Panc1 (cell line): ENCODE measurements around the gene INHA. TPM values are rescaled to one million over a fixed set of nuclear protein-coding genes. Genes with fewer than 3 reads are reported as not detected.

Source experiments
- ATAC-seq: fragments of 200-7000 bp; cut with Tn5 transposase; 2 replicates; pipeline ENCODE4 v1.9.1; 2020; ENCODE audit warnings: mild to moderate bottlenecking, moderate library complexity
- BruUV-seq: library from RNA; stranded (reverse); fragments of 400-500 nt; replicated peaks from 2 replicates; lab custom pipeline; 2021; lab: Mats Ljungman, UMichigan
- CTCF ChIA-PET: fragments of 300-600 bp; sonication (Branson Sonifier 250); formaldehyde crosslinking; loops from one replicate; lab custom pipeline; 2022; ENCODE audit warnings: antibody characterized with exemption; lab: Charles Lee
- POLR2A ChIA-PET: fragments of 300-600 bp; sonication (Branson Sonifier 250); formaldehyde crosslinking; loops from one replicate; lab custom pipeline; 2022; ENCODE audit warnings: antibody characterized with exemption; lab: Charles Lee
- DNase-seq: peaks from one replicate; pipeline ENCODE4 v3.0.0-alpha.2; 2010; ENCODE audit warnings: low read depth, low spot score
- H3K27ac ChIP-seq: 2 replicates; pipeline ENCODE4 v1.5.1; 2011; ENCODE audit warnings: mild to moderate bottlenecking, low read length, inconsistent platforms
- H3K27me3 ChIP-seq: fragments of 200-500 bp; sonication (Bioruptor generic); 2 replicates; pipeline ENCODE4 v1.6.0; 2014; ENCODE audit warnings: low read length, inconsistent platforms; ENCODE audit not compliant: control insufficient read depth, insufficient read depth
- H3K36me3 ChIP-seq: fragments of 200-500 bp; sonication (Bioruptor generic); 2 replicates; pipeline ENCODE4 v1.5.1; 2014; ENCODE audit warnings: inconsistent platforms, mild to moderate bottlenecking, low read length, moderate library complexity; ENCODE audit not compliant: control insufficient read depth, insufficient read depth
- H3K4me1 ChIP-seq: 2 replicates; pipeline ENCODE4 v1.5.1; 2011; ENCODE audit warnings: inconsistent platforms, mild to moderate bottlenecking, low read length, moderate library complexity; ENCODE audit not compliant: control insufficient read depth, insufficient read depth
- H3K4me3 ChIP-seq, 2 experiments: 2 replicates each; pipeline ENCODE4 v1.5.1; 2011 to 2012; ENCODE audit warnings: low read depth in 2 of 2, low read length in 2 of 2, mild to moderate bottlenecking in 2 of 2, inconsistent platforms in 1 of 2, moderate library complexity in 1 of 2
- H3K9me3 ChIP-seq: fragments of 200-500 bp; sonication (Bioruptor generic); 2 replicates; pipeline ENCODE4 v1.5.1; 2014; ENCODE audit warnings: low read depth, mild to moderate bottlenecking, inconsistent platforms, low read length, moderate library complexity; ENCODE audit not compliant: control insufficient read depth, insufficient read depth
- CTCF ChIP-seq: fragments of 450-650 bp; IDR thresholded peaks from 2 replicates; pipeline ENCODE4 v1.5.1; 2017; ENCODE audit warnings: mild to moderate bottlenecking
- POLR2AphosphoS5 ChIP-seq: IDR thresholded peaks from 2 replicates; pipeline ENCODE4 v1.6.1; 2012; ENCODE audit warnings: mild to moderate bottlenecking, low read depth, low read length, moderate library complexity
- REST ChIP-seq, 2 experiments: IDR thresholded peaks; 2 replicates each; pipeline ENCODE4 v1.6.1; 2011 to 2012; ENCODE audit warnings: low read depth in 2 of 2, control low read depth in 1 of 2, low read length in 1 of 2, mild to moderate bottlenecking in 1 of 2, moderate library complexity in 1 of 2; ENCODE audit not compliant: insufficient read depth in 1 of 2
- SIN3A ChIP-seq: IDR thresholded peaks from 2 replicates; pipeline ENCODE4 v1.6.1; 2012; ENCODE audit warnings: low read depth, mild to moderate bottlenecking, low read length, moderate library complexity, borderline replicate concordance; ENCODE audit not compliant: insufficient read depth
- TCF7L2 ChIP-seq: IDR thresholded peaks from 2 replicates; pipeline ENCODE4 v1.6.1; 2011; ENCODE audit warnings: mild to moderate bottlenecking, low read depth, low read length, inconsistent platforms
- in situ Hi-C: cut with HindIII; loops from 2 replicates; pipeline ENCODE4 v1.10.0; 2016; ENCODE audit warnings: low sequenced_read_pairs, low pct_unique_long_range_greater_than_20kb
- intact Hi-C: fragments of 100-400 bp; cut with micrococcal nuclease; formaldehyde crosslinking; loops from one replicate; pipeline ENCODE4 v1.10.0; 2022; ENCODE audit not compliant: unreplicated experiment
- total RNA-seq: library from RNA; stranded (reverse); gene quantifications from one replicate; pipeline ENCODE4 v1.2.1, GENCODE V29; 2021; ENCODE audit not compliant: unreplicated experiment

Gene INHA
- total RNA-seq, 1 experiment from 2014 or later: 1.2 TPM

DNA sequence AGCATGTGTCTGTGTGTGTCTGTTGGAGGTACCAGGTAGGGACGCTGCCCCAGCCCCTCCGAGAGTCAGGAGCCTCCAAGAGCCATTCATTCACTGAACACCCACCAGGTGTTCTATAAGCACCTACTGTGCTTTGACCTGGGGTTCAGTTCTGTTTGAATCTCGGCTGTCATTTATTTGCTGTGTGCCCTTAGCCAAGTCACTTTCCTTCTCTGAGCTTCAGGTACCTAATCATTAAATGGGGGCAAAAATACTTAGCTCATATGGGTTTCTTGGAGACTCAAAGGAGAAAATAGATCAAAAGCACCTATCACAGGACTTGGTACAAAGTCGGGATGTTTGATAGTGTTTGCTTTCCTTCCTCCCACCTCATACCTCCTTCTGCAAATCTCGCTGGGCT, 44.6 kb upstream of the INHA start:
- TF ChIP-seq REST (IDR thresholded peaks at IDR 0.05; ENCODE audit: insufficient read depth in 1 of 2, low read depth in 2 of 2, low read length in 1 of 2): no peak
- TF ChIP-seq POLR2AphosphoS5: no peak
- no peak for TF ChIP-seq CTCF
- no peak for TF ChIP-seq SIN3A
- TF ChIP-seq TCF7L2: no peak
- Histone ChIP-seq H3K27me3 (peaks cover 5% of the 10 kb centered on the region; the same call in 1 of the 2 replicates), H3K27ac (no peak overlapping the region), H3K4me3 (no peak overlapping the region), H3K4me1 (no peaks in the 10 kb centered on the region), H3K36me3 (no peaks in the 10 kb centered on the region), H3K9me3 (no peaks in the 10 kb centered on the region)
- BruUV-seq: no TSS peak
- ChIA-PET POLR2A (no interaction called here), CTCF (interaction anchor here (0.6 to 1.3 kb wide), 3 partner anchors 16 to 52 kb away, joined by 3 to 4 read pairs (median 3); no protein-coding TSS in a partner anchor)
- ATAC-seq: no peak
- intact Hi-C loops (loop anchor here (5.0 kb wide), 1 partner anchor 50 kb away; no protein-coding TSS in a partner anchor), in situ Hi-C loops (no loop called here)
- no peak for DNase-seq

GRCh38 chr2:219530048-219530963, 41.8 kb upstream of the INHA start:
- no TSS peak for BruUV-seq
- H3K4me3 ChIP-seq: peak overlapping the region; percentile 7 to 36; a peak in 3 of 4 replicates
- CTCF ChIA-PET: interaction anchor here (0.5 to 2.9 kb wide), 23 partner anchors 8 to 374 kb away, joined by 3 to 36 read pairs (median 4); partner anchors contain the start of gene GMPPA

More at GRCh38 chr2:219530048-219530963, 41.8 kb upstream of the INHA start:
- no peaks in the 10 kb centered on the region for H3K9me3 ChIP-seq
- TF ChIP-seq POLR2AphosphoS5 (no peak), TCF7L2 (no peak), REST (IDR thresholded peaks at IDR 0.05; ENCODE audit: insufficient read depth in 1 of 2, low read depth in 2 of 2, low read length in 1 of 2) (0 out of 4 replicates have a peak, but pooled peaks of 1 of the 2 experiments have one; percentile 46), SIN3A (no peak), CTCF (peak; percentile 95)
- no peaks in the 10 kb centered on the region for H3K36me3 ChIP-seq
- H3K4me1 ChIP-seq: no peaks in the 10 kb centered on the region
- DNase-seq (peak; percentile 62), ATAC-seq (peak; percentile 94)
- intact Hi-C loops: loop anchor here (1.0 kb wide), 1 partner anchor 127 kb away; no protein-coding TSS in a partner anchor
- POLR2A ChIA-PET: interaction anchor here (0.6 kb wide), 1 partner anchor 142 kb away, joined by 5 read pairs; no protein-coding TSS in a partner anchor
- H3K27me3 ChIP-seq: peaks cover 5% of the 10 kb centered on the region; the same call in 1 of the 2 replicates
- no peak overlapping the region for H3K27ac ChIP-seq
- in situ Hi-C loops: no loop called here
